ENCODE data around the gene AXIN1. TPM values are rescaled to one million over a fixed set of nuclear protein-coding genes. Genes with fewer than 3 reads are reported as not detected.

Gene AXIN1
- polyA plus RNA-seq, 4 donors = 24.5 to 33.6 (median 27.6) TPM

GRCh38 chr16:282491-282890, 70.0 kb downstream of the AXIN1 start:
- peaks cover 0 to 10% (median 2%) of the 10 kb centered on the region in 3 donors for H3K4me1 ChIP-seq (ENCODE audit: control insufficient read depth in 3 of 3, insufficient read depth in 2 of 3, low read depth in 1 of 3, low read length in 2 of 3)
- DNase-seq = no peak

GRCh38 chr16:281660-282255, 70.8 kb downstream of the AXIN1 start:
- Histone ChIP-seq H3K4me3 (ENCODE audit: low read depth in 1 of 3, low read length in 3 of 3) (no peak overlapping the region), H3K27ac (ENCODE audit: low read depth in 1 of 3, low read length in 2 of 3) (no peak overlapping the region), H3K27me3 (ENCODE audit: control insufficient read depth in 3 of 3, insufficient read depth in 3 of 3, low read length in 3 of 3) (peaks cover 0 to 42% (median 0%) of the 10 kb centered on the region in 3 donors), H3K36me3 (ENCODE audit: control insufficient read depth in 3 of 3, insufficient read depth in 2 of 3, low read depth in 1 of 3, low read length in 3 of 3) (peaks cover 0 to 12% (median 2%) of the 10 kb centered on the region in 3 donors), H3K9me3 (ENCODE audit: control insufficient read depth in 2 of 2, insufficient read depth in 1 of 2, low read depth in 1 of 2, low read length in 1 of 2) (peaks cover 0 to 10% of the 10 kb centered on the region in 2 donors), H3K4me1 (ENCODE audit: control insufficient read depth in 3 of 3, insufficient read depth in 2 of 3, low read depth in 1 of 3, low read length in 2 of 3) (peaks cover 0 to 10% (median 2%) of the 10 kb centered on the region in 3 donors)
- FAIRE-seq (no peak), DNase-seq (no peak)
- WGBS, 3 donors = 17 to 52% (median 30%) methylated on average over 24 to 25 of the region's 25 CpGs

More at GRCh38 chr16:282491-282890, 70.0 kb downstream of the AXIN1 start:
- Histone ChIP-seq H3K27ac (ENCODE audit: low read depth in 1 of 3, low read length in 2 of 3) (no peak overlapping the region), H3K36me3 (ENCODE audit: control insufficient read depth in 3 of 3, insufficient read depth in 2 of 3, low read depth in 1 of 3, low read length in 3 of 3) (peaks cover 0 to 19% (median 6%) of the 10 kb centered on the region in 3 donors), H3K27me3 (ENCODE audit: control insufficient read depth in 3 of 3, insufficient read depth in 3 of 3, low read length in 3 of 3) (peaks cover 0 to 41% (median 0%) of the 10 kb centered on the region in 3 donors), H3K4me3 (ENCODE audit: low read depth in 1 of 3, low read length in 3 of 3) (no peak overlapping the region), H3K9me3 (ENCODE audit: control insufficient read depth in 2 of 2, insufficient read depth in 1 of 2, low read depth in 1 of 2, low read length in 1 of 2) (peaks cover 0 to 10% of the 10 kb centered on the region in 2 donors)
- FAIRE-seq = no peak
- WGBS, 3 donors = 74 to 86% (median 76%) methylated on average over 15 to 22 of the region's 22 CpGs

GRCh38 chr16:280991-281659, 71.4 kb downstream of the AXIN1 start:
- DNase-seq (no peak), FAIRE-seq (no peak)
- peaks cover 0 to 10% (median 2%) of the 10 kb centered on the region in 3 donors for H3K4me1 ChIP-seq (ENCODE audit: control insufficient read depth in 3 of 3, insufficient read depth in 2 of 3, low read depth in 1 of 3, low read length in 2 of 3)
- no peak overlapping the region for H3K27ac ChIP-seq (ENCODE audit: low read depth in 1 of 3, low read length in 2 of 3)
- WGBS, 3 donors = 29 to 41% (median 34%) methylated on average over 14 to 27 of the region's 27 CpGs
- peaks cover 0 to 5% (median 0%) of the 10 kb centered on the region in 3 donors for H3K36me3 ChIP-seq (ENCODE audit: control insufficient read depth in 3 of 3, insufficient read depth in 2 of 3, low read depth in 1 of 3, low read length in 3 of 3)
- H3K9me3 ChIP-seq (ENCODE audit: control insufficient read depth in 2 of 2, insufficient read depth in 1 of 2, low read depth in 1 of 2, low read length in 1 of 2) = peaks cover 0 to 7% of the 10 kb centered on the region in 2 donors
- peaks cover 0 to 49% (median 0%) of the 10 kb centered on the region in 3 donors for H3K27me3 ChIP-seq (ENCODE audit: control insufficient read depth in 3 of 3, insufficient read depth in 3 of 3, low read length in 3 of 3)
- H3K4me3 ChIP-seq (ENCODE audit: low read depth in 1 of 3, low read length in 3 of 3) = peak overlapping the region in 1 of 3 donors; percentile 15

GRCh38 chr16:280552-280951, 72.0 kb downstream of the AXIN1 start, which contains the start of gene ARHGDIG:
Gene ARHGDIG (plus strand): TSS chr16:280591. CDS start chr16:280681, 90 bp downstream.
- Histone ChIP-seq H3K27me3 (ENCODE audit: control insufficient read depth in 3 of 3, insufficient read depth in 3 of 3, low read length in 3 of 3) (peaks cover 0 to 52% (median 0%) of the 10 kb centered on the region in 3 donors), H3K4me1 (ENCODE audit: control insufficient read depth in 3 of 3, insufficient read depth in 2 of 3, low read depth in 1 of 3, low read length in 2 of 3) (peaks cover 0 to 10% (median 2%) of the 10 kb centered on the region in 3 donors), H3K4me3 (ENCODE audit: low read depth in 1 of 3, low read length in 3 of 3) (peak within 1 kb of the TSS in 2 of 3 donors; percentile 15 to 37), H3K27ac (ENCODE audit: low read depth in 1 of 3, low read length in 2 of 3) (no peak within 1 kb of the TSS), H3K9me3 (ENCODE audit: control insufficient read depth in 2 of 2, insufficient read depth in 1 of 2, low read depth in 1 of 2, low read length in 1 of 2) (peaks cover 0 to 7% of the 10 kb centered on the region in 2 donors), H3K36me3 (ENCODE audit: control insufficient read depth in 3 of 3, insufficient read depth in 2 of 3, low read depth in 1 of 3, low read length in 3 of 3) (peaks cover 0 to 5% (median 0%) of the 10 kb centered on the region in 3 donors)
- FAIRE-seq (no peak), DNase-seq (no peak)
- WGBS, 3 donors = 1 to 3% (median 1%) methylated on average over 14 to 54 of the region's 54 CpGs

GRCh38 chr16:280005-280460, 72.5 kb downstream of the AXIN1 start:
- peak overlapping the region in 1 of 3 donors; percentile 37 for H3K4me3 ChIP-seq (ENCODE audit: low read depth in 1 of 3, low read length in 3 of 3)
- H3K9me3 ChIP-seq (ENCODE audit: control insufficient read depth in 2 of 2, insufficient read depth in 1 of 2, low read depth in 1 of 2, low read length in 1 of 2) = peaks cover 0 to 2% of the 10 kb centered on the region in 2 donors
- WGBS, 3 donors = 6 to 14% (median 6%) methylated on average over 17 to 47 of the region's 47 CpGs
- H3K27me3 ChIP-seq (ENCODE audit: control insufficient read depth in 3 of 3, insufficient read depth in 3 of 3, low read length in 3 of 3) = peaks cover 0 to 56% (median 0%) of the 10 kb centered on the region in 3 donors
- peaks cover 0 to 4% (median 0%) of the 10 kb centered on the region in 3 donors for H3K36me3 ChIP-seq (ENCODE audit: control insufficient read depth in 3 of 3, insufficient read depth in 2 of 3, low read depth in 1 of 3, low read length in 3 of 3)
- no peak for FAIRE-seq
- DNase-seq = no peak
- no peak overlapping the region for H3K27ac ChIP-seq (ENCODE audit: low read depth in 1 of 3, low read length in 2 of 3)
- H3K4me1 ChIP-seq (ENCODE audit: control insufficient read depth in 3 of 3, insufficient read depth in 2 of 3, low read depth in 1 of 3, low read length in 2 of 3) = peaks cover 0 to 13% (median 2%) of the 10 kb centered on the region in 3 donors

GRCh38 chr16:279531-279930, 73.0 kb downstream of the AXIN1 start:
- Histone ChIP-seq H3K4me1 (ENCODE audit: control insufficient read depth in 3 of 3, insufficient read depth in 2 of 3, low read depth in 1 of 3, low read length in 2 of 3) (peaks cover 0 to 16% (median 2%) of the 10 kb centered on the region in 3 donors), H3K36me3 (ENCODE audit: control insufficient read depth in 3 of 3, insufficient read depth in 2 of 3, low read depth in 1 of 3, low read length in 3 of 3) (no peaks in the 10 kb centered on the region), H3K27me3 (ENCODE audit: control insufficient read depth in 3 of 3, insufficient read depth in 3 of 3, low read length in 3 of 3) (peaks cover 0 to 61% (median 0%) of the 10 kb centered on the region in 3 donors), H3K27ac (ENCODE audit: low read depth in 1 of 3, low read length in 2 of 3) (no peak overlapping the region), H3K9me3 (ENCODE audit: control insufficient read depth in 2 of 2, insufficient read depth in 1 of 2, low read depth in 1 of 2, low read length in 1 of 2) (no peaks in the 10 kb centered on the region), H3K4me3 (ENCODE audit: low read depth in 1 of 3, low read length in 3 of 3) (no peak overlapping the region)
- WGBS, 3 donors = 52 to 73% (median 66%) methylated on average over 6 to 7 of the region's 7 CpGs
- DNase-seq (no peak), FAIRE-seq (no peak)

GRCh38 chr16:278863-279366, 73.6 kb downstream of the AXIN1 start:
- peak; percentile 39 to 79 for DNase-seq
- H3K9me3 ChIP-seq (ENCODE audit: control insufficient read depth in 2 of 2, insufficient read depth in 1 of 2, low read depth in 1 of 2, low read length in 1 of 2) = no peaks in the 10 kb centered on the region
- FAIRE-seq = no peak
- 13 to 50% (median 27%) methylated on average over 6 of the region's 6 CpGs for WGBS, 3 donors
- peaks cover 0 to 67% (median 0%) of the 10 kb centered on the region in 3 donors for H3K27me3 ChIP-seq (ENCODE audit: control insufficient read depth in 3 of 3, insufficient read depth in 3 of 3, low read length in 3 of 3)
- H3K36me3 ChIP-seq (ENCODE audit: control insufficient read depth in 3 of 3, insufficient read depth in 2 of 3, low read depth in 1 of 3, low read length in 3 of 3) = no peaks in the 10 kb centered on the region
- no peak overlapping the region for H3K27ac ChIP-seq (ENCODE audit: low read depth in 1 of 3, low read length in 2 of 3)
- no peak overlapping the region for H3K4me3 ChIP-seq (ENCODE audit: low read depth in 1 of 3, low read length in 3 of 3)
- H3K4me1 ChIP-seq (ENCODE audit: control insufficient read depth in 3 of 3, insufficient read depth in 2 of 3, low read depth in 1 of 3, low read length in 2 of 3) = peaks cover 0 to 16% (median 2%) of the 10 kb centered on the region in 3 donors

GRCh38 chr16:276426-277077, 76.0 kb downstream of the AXIN1 start:
- 42 to 72% (median 61%) methylated on average over 18 to 20 of the region's 20 CpGs for WGBS, 3 donors
- DNase-seq = no peak
- no peak overlapping the region for H3K4me3 ChIP-seq (ENCODE audit: low read depth in 1 of 3, low read length in 3 of 3)
- no peaks in the 10 kb centered on the region for H3K36me3 ChIP-seq (ENCODE audit: control insufficient read depth in 3 of 3, insufficient read depth in 2 of 3, low read depth in 1 of 3, low read length in 3 of 3)
- H3K27me3 ChIP-seq (ENCODE audit: control insufficient read depth in 3 of 3, insufficient read depth in 3 of 3, low read length in 3 of 3) = peaks cover 0 to 66% (median 0%) of the 10 kb centered on the region in 3 donors
- H3K4me1 ChIP-seq (ENCODE audit: control insufficient read depth in 3 of 3, insufficient read depth in 2 of 3, low read depth in 1 of 3, low read length in 2 of 3) = peaks cover 0 to 16% (median 2%) of the 10 kb centered on the region in 3 donors
- H3K27ac ChIP-seq (ENCODE audit: low read depth in 1 of 3, low read length in 2 of 3) = peak overlapping the region in 1 of 3 donors; percentile 45
- FAIRE-seq = no peak
- no peaks in the 10 kb centered on the region for H3K9me3 ChIP-seq (ENCODE audit: control insufficient read depth in 2 of 2, insufficient read depth in 1 of 2, low read depth in 1 of 2, low read length in 1 of 2)
